Dermis blood vessel endothelial cell (primary cell): ENCODE data around the gene GREB1L. TPM values are rescaled to one million over a fixed set of nuclear protein-coding genes. Genes with fewer than 3 reads are reported as not detected.

Experiments
- DNase-seq: peaks from one replicate; pipeline ENCODE4 v3.0.0; 2010
- total RNA-seq: library from RNA; depleted of rRNA; stranded (reverse); fragments of >200 nt; gene quantifications from 2 replicates; pipeline ENCODE4 v1.2.3, GENCODE V29; 2014

GREB1L gene
- total RNA-seq, 1 donor from 2014 or later, result 4.9 TPM

GRCh38 chr18:21490748-21491147 lies 248.7 kb downstream of the GREB1L start:
- no peak for DNase-seq

GRCh38 chr18:21496277-21496835 lies 254.3 kb downstream of the GREB1L start:
- DNase-seq, result no peak

- DNase-seq, result no peak
Observed at GRCh38 chr18:21499997-21500396, 258.0 kb downstream of the GREB1L start.

GRCh38 chr18:21502661-21503060 lies 260.6 kb downstream of the GREB1L start:
- no peak for DNase-seq

GRCh38 chr18:21507913-21508701 lies 266.1 kb downstream of the GREB1L start:
- DNase-seq, result no peak

- no peak for DNase-seq
Observed at GRCh38 chr18:21509062-21509461, 267.0 kb downstream of the GREB1L start.

GRCh38 chr18:21513292-21513691 lies 271.3 kb downstream of the GREB1L start:
- peak; percentile 12 for DNase-seq

- DNase-seq, result no peak
Observed at GRCh38 chr18:21513741-21514140, 271.7 kb downstream of the GREB1L start.

GRCh38 chr18:21522530-21522929 lies 280.5 kb downstream of the GREB1L start:
- no peak for DNase-seq

GRCh38 chr18:21525916-21526315 lies 283.9 kb downstream of the GREB1L start:
- DNase-seq, result no peak

GRCh38 chr18:21526463-21526862 lies 284.4 kb downstream of the GREB1L start:
- DNase-seq, result no peak

GRCh38 chr18:21534327-21534726 lies 292.3 kb downstream of the GREB1L start:
- no peak for DNase-seq

GRCh38 chr18:21538230-21538629 lies 296.2 kb downstream of the GREB1L start:
- no peak for DNase-seq

- no peak for DNase-seq
Observed at GRCh38 chr18:21546423-21546822, 304.4 kb downstream of the GREB1L start.

GRCh38 chr18:21548647-21549046 lies 306.6 kb downstream of the GREB1L start:
- DNase-seq, result no peak

GRCh38 chr18:21550510-21550970 lies 308.5 kb downstream of the GREB1L start:
- DNase-seq, result no peak

- no peak for DNase-seq
Observed at GRCh38 chr18:21557607-21558253, 315.7 kb downstream of the GREB1L start.

GRCh38 chr18:21559195-21559594 lies 317.2 kb downstream of the GREB1L start:
- no peak for DNase-seq

GRCh38 chr18:21571772-21572171 lies 329.7 kb downstream of the GREB1L start:
- DNase-seq, result no peak
